SJSA1 (cell line): ENCODE measurements around the gene WFDC12. TPM values are rescaled to one million over a fixed set of nuclear protein-coding genes. Genes with fewer than 3 reads are reported as not detected.
A peak's percentile ranks its signal among the peaks of the same experiment; 100 is the strongest.

ENCODE experiments used
- DNase-seq, 2 experiments: peaks; one replicate each; pipeline ENCODE4 v3.0.0-alpha.2; 2015 to 2020; ENCODE audit warnings: low spot score in 2 of 2, low read depth in 1 of 2
- H3K27ac ChIP-seq: fragments of 250-450 bp; sonication (Bioruptor Pico); 2 replicates; pipeline ENCODE4 v1.5.1; 2020; ENCODE audit warnings: mild to moderate bottlenecking, moderate library complexity
- H3K27me3 ChIP-seq: fragments of 250-450 bp; sonication (Bioruptor Pico); replicated peaks from 2 replicates; pipeline ENCODE4 v1.5.1; 2020; ENCODE audit warnings: mild to moderate bottlenecking, moderate library complexity
- H3K36me3 ChIP-seq: fragments of 250-450 bp; sonication (Bioruptor Pico); 2 replicates; pipeline ENCODE4 v1.5.1; 2020; ENCODE audit warnings: mild to moderate bottlenecking
- H3K4me1 ChIP-seq: fragments of 250-450 bp; sonication (Bioruptor Pico); replicated peaks from 2 replicates; pipeline ENCODE4 v1.6.1; 2021; ENCODE audit warnings: mild to moderate bottlenecking
- H3K4me3 ChIP-seq: fragments of 250-450 bp; sonication (Bioruptor Pico); 2 replicates; pipeline ENCODE4 v1.5.1; 2020; ENCODE audit warnings: mild to moderate bottlenecking
- H3K9me3 ChIP-seq: fragments of 250-450 bp; sonication (Bioruptor Pico); replicated peaks from 2 replicates; pipeline ENCODE4 v1.5.1; 2020; ENCODE audit warnings: mild to moderate bottlenecking
- total RNA-seq: library from RNA; depleted of rRNA; stranded (reverse); fragments of >200 nt; shearing (Covaris generic); gene quantifications from 2 replicates; pipeline ENCODE4 v1.2.3, GENCODE V29; 2014

WFDC12 gene
- total RNA-seq, 1 experiment from 2014 or later = not detected

GRCh38 chr20:45094201-45094600 is 30.1 kb downstream of the WFDC12 start:
- Histone ChIP-seq H3K27me3 (no peaks in the 10 kb centered on the region), H3K9me3 (no peaks in the 10 kb centered on the region), H3K4me1 (peaks cover 61% of the 10 kb centered on the region), H3K36me3 (no peaks in the 10 kb centered on the region), H3K4me3 (no peak overlapping the region), H3K27ac (peak overlapping the region; percentile 73)
- no peak for DNase-seq

GRCh38 chr20:45092898-45093297 is 31.4 kb downstream of the WFDC12 start:
- DNase-seq = peak; percentile 86 to 87

GRCh38 chr20:45091366-45091765 is 32.9 kb downstream of the WFDC12 start:
- H3K27ac ChIP-seq = no peak overlapping the region

More at GRCh38 chr20:45092898-45093297, 31.4 kb downstream of the WFDC12 start:
- H3K4me1 ChIP-seq = peaks cover 64% of the 10 kb centered on the region
- no peaks in the 10 kb centered on the region for H3K9me3 ChIP-seq
- peak overlapping the region; percentile 73 for H3K27ac ChIP-seq
- no peaks in the 10 kb centered on the region for H3K36me3 ChIP-seq
- no peaks in the 10 kb centered on the region for H3K27me3 ChIP-seq
- H3K4me3 ChIP-seq = no peak overlapping the region

GRCh38 chr20:45090481-45090880 is 33.8 kb downstream of the WFDC12 start:
- Histone ChIP-seq H3K36me3 (no peaks in the 10 kb centered on the region), H3K4me1 (peaks cover 57% of the 10 kb centered on the region), H3K9me3 (no peaks in the 10 kb centered on the region), H3K27ac (no peak overlapping the region), H3K27me3 (no peaks in the 10 kb centered on the region), H3K4me3 (no peak overlapping the region)
- DNase-seq = no peak

More at GRCh38 chr20:45091366-45091765, 32.9 kb downstream of the WFDC12 start:
- H3K9me3 ChIP-seq = no peaks in the 10 kb centered on the region
- no peak for DNase-seq
- no peaks in the 10 kb centered on the region for H3K27me3 ChIP-seq
- H3K4me1 ChIP-seq = peaks cover 66% of the 10 kb centered on the region
- H3K4me3 ChIP-seq = no peak overlapping the region
- no peaks in the 10 kb centered on the region for H3K36me3 ChIP-seq

- Histone ChIP-seq H3K27ac (no peak overlapping the region), H3K4me3 (no peak overlapping the region), H3K9me3 (no peaks in the 10 kb centered on the region), H3K27me3 (no peaks in the 10 kb centered on the region), H3K36me3 (no peaks in the 10 kb centered on the region), H3K4me1 (peaks cover 35% of the 10 kb centered on the region)
- no peak for DNase-seq
These were observed 36.0 kb downstream of the WFDC12 start for GRCh38 chr20:45088247-45088646.

- Histone ChIP-seq H3K36me3 (no peaks in the 10 kb centered on the region; the same call in 1 of the 2 replicates), H3K27ac (no peak overlapping the region), H3K27me3 (no peaks in the 10 kb centered on the region), H3K4me3 (no peak overlapping the region), H3K9me3 (no peaks in the 10 kb centered on the region), H3K4me1 (peaks cover 31% of the 10 kb centered on the region)
- DNase-seq = no peak
These were observed 36.5 kb downstream of the WFDC12 start for GRCh38 chr20:45087814-45088213.

- H3K4me1 ChIP-seq = peaks cover 25% of the 10 kb centered on the region
- H3K27me3 ChIP-seq = no peaks in the 10 kb centered on the region
- H3K36me3 ChIP-seq = peaks cover 2% of the 10 kb centered on the region; the same call in 1 of the 2 replicates
- DNase-seq = no peak
- H3K9me3 ChIP-seq = no peaks in the 10 kb centered on the region
- H3K4me3 ChIP-seq = no peak overlapping the region
- no peak overlapping the region for H3K27ac ChIP-seq
These were observed 37.0 kb downstream of the WFDC12 start for GRCh38 chr20:45087097-45087790.

- Histone ChIP-seq H3K4me3 (no peak overlapping the region), H3K4me1 (peaks cover 22% of the 10 kb centered on the region), H3K36me3 (peaks cover 2% of the 10 kb centered on the region; the same call in 1 of the 2 replicates), H3K9me3 (no peaks in the 10 kb centered on the region), H3K27ac (no peak overlapping the region), H3K27me3 (no peaks in the 10 kb centered on the region)
- no peak for DNase-seq
These were observed 38.4 kb downstream of the WFDC12 start for GRCh38 chr20:45085867-45086266.

GRCh38 chr20:45085289-45085688 is 39.0 kb downstream of the WFDC12 start:
- H3K4me3 ChIP-seq = no peak overlapping the region
- H3K36me3 ChIP-seq = peaks cover 2% of the 10 kb centered on the region; the same call in 1 of the 2 replicates
- no peak overlapping the region for H3K27ac ChIP-seq
- peaks cover 22% of the 10 kb centered on the region for H3K4me1 ChIP-seq
- DNase-seq = no peak
- H3K27me3 ChIP-seq = no peaks in the 10 kb centered on the region
- H3K9me3 ChIP-seq = no peaks in the 10 kb centered on the region

- H3K36me3 ChIP-seq = peaks cover 2% of the 10 kb centered on the region; the same call in 1 of the 2 replicates
- H3K27me3 ChIP-seq = no peaks in the 10 kb centered on the region
- DNase-seq = no peak
- H3K9me3 ChIP-seq = no peaks in the 10 kb centered on the region
- H3K4me1 ChIP-seq = peaks cover 21% of the 10 kb centered on the region
- no peak overlapping the region for H3K4me3 ChIP-seq
- no peak overlapping the region for H3K27ac ChIP-seq
These were observed 41.1 kb downstream of the WFDC12 start for GRCh38 chr20:45083127-45083526.

GRCh38 chr20:45082468-45082867 is 41.8 kb downstream of the WFDC12 start:
- Histone ChIP-seq H3K36me3 (peaks cover 2% of the 10 kb centered on the region; the same call in 1 of the 2 replicates), H3K4me3 (no peak overlapping the region), H3K27me3 (no peaks in the 10 kb centered on the region), H3K9me3 (no peaks in the 10 kb centered on the region), H3K27ac (no peak overlapping the region), H3K4me1 (peaks cover 16% of the 10 kb centered on the region)
- no peak for DNase-seq

- peak in 1 of 2 experiments; percentile 54 for DNase-seq
- Histone ChIP-seq H3K27me3 (no peaks in the 10 kb centered on the region), H3K27ac (no peak overlapping the region), H3K4me3 (no peak overlapping the region), H3K36me3 (peaks cover 2% of the 10 kb centered on the region; the same call in 1 of the 2 replicates), H3K4me1 (peaks cover 16% of the 10 kb centered on the region), H3K9me3 (no peaks in the 10 kb centered on the region)
These were observed 43.2 kb downstream of the WFDC12 start for GRCh38 chr20:45080867-45081624.

GRCh38 chr20:45077559-45077958 is 46.7 kb downstream of the WFDC12 start:
- Histone ChIP-seq H3K27me3 (no peaks in the 10 kb centered on the region), H3K27ac (no peak overlapping the region), H3K9me3 (no peaks in the 10 kb centered on the region), H3K36me3 (peaks cover 2% of the 10 kb centered on the region; the same call in 1 of the 2 replicates), H3K4me3 (no peak overlapping the region), H3K4me1 (peaks cover 16% of the 10 kb centered on the region)
- DNase-seq = no peak
